ENCODE measurements around the gene DNLZ. TPM values are rescaled to one million over a fixed set of nuclear protein-coding genes. Genes with fewer than 3 reads are reported as not detected.

DNLZ gene
- polyA plus RNA-seq, 1 of the 3 experiments (the other 2 are of a cell fraction) = 40.6 TPM

DNA sequence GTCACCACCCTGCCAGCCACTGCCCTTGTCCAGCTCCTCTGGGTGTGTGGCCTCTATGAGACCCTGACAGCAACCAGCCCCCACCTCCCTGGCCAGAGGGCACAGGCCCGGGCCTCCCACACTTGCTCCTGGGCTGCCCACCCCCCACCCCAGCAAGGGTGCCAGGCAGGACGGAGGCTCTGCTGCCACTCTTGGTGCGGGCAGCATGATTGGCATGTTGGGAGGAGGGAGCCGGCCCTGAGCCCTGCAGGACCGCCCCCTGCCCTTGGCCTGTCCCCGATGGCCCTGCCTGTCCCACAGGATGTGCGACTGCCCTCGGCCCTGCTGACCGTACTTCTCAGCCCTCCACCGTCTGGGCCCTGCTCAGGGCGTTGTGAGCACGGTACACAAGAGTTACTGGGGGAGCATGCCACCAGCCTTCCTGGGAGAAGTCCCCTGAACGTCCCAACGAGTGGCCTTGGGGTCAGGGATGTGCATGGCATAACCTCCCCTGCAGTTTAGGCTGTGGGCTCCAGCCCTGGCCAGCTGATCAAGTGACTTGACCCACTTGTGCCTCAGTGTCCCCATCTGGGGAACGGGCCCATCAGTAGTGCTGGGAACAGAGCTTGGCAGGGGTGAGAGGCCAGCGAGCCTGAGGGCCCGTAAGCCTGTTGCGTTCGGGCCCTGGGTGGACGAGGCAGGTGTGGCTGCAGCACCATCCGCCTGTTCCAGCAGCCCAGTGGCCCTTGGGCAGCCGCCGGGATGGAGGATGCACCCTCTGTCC is 20.2 kb downstream of the DNLZ start:
- peaks cover 0 to 39% of the 10 kb centered on the region in 2 experiments for H3K36me3 ChIP-seq (replicated peaks in 1 of 2; ENCODE audit: control insufficient read depth in 1 of 2, insufficient read depth in 2 of 2, low read length in 1 of 2)
- H4K20me1 ChIP-seq (ENCODE audit: insufficient read depth) = no peaks in the 10 kb centered on the region
- no peak overlapping the region for H3K4me3 ChIP-seq (ENCODE audit: low read depth in 2 of 2, low read length in 1 of 2)
- POLR2A ChIA-PET = no interaction called here
- H3K27ac ChIP-seq (ENCODE audit: low read depth in 2 of 2, low read length in 1 of 2) = no peak overlapping the region; a peak in 1 of 4 replicates
- DNase-seq = no peak
- peaks cover 0 to 36% of the 10 kb centered on the region in 2 experiments; a peak in 1 of 4 replicates for H3K4me1 ChIP-seq (ENCODE audit: control insufficient read depth in 1 of 2, insufficient read depth in 2 of 2, low read depth in 1 of 2, low read length in 1 of 2)
- CTCF ChIA-PET = interaction anchor here (1.9 to 3.7 kb wide), 3 partner anchors 20 to 57 kb away, joined by 4 to 14 read pairs (median 11); partner anchors contain the start of genes DNLZ and SNAPC4
- H3K4me2 ChIP-seq = no peak overlapping the region
- 79% methylated on average over 4 of the region's 23 CpGs for WGBS (ENCODE audit: low lambda C conversion rate)
- no peaks in the 10 kb centered on the region for H3K27me3 ChIP-seq (ENCODE audit: insufficient read depth)
- no peak overlapping the region for H3K9ac ChIP-seq
- H3F3A ChIP-seq (replicated peaks; ENCODE audit: insufficient read depth) = no peaks in the 10 kb centered on the region
- no peak overlapping the region for H2AFZ ChIP-seq (ENCODE audit: low read depth)
- H3K9me3 ChIP-seq = no peaks in the 10 kb centered on the region
- no peak for TF ChIP-seq FOSL2 (IDR thresholded peaks at IDR 0.05; ENCODE audit: borderline replicate concordance, low read depth)
- no peak for TF ChIP-seq REST (IDR thresholded peaks at IDR 0.05; ENCODE audit: low read depth, low read length)
- no peak for TF ChIP-seq SMC3 (IDR thresholded peaks at IDR 0.05; ENCODE audit: low read depth, low read length)
- TF ChIP-seq, protein P1, sequence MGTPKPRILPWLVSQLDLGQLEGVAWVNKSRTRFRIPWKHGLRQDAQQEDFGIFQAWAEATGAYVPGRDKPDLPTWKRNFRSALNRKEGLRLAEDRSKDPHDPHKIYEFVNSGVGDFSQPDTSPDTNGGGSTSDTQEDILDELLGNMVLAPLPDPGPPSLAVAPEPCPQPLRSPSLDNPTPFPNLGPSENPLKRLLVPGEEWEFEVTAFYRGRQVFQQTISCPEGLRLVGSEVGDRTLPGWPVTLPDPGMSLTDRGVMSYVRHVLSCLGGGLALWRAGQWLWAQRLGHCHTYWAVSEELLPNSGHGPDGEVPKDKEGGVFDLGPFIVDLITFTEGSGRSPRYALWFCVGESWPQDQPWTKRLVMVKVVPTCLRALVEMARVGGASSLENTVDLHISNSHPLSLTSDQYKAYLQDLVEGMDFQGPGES (IDR thresholded peaks at IDR 0.05; ENCODE audit: low read depth, low read length) = no peak
- no peak for TF ChIP-seq RXRA (IDR thresholded peaks at IDR 0.05; ENCODE audit: borderline replicate concordance, low read depth)
- TF ChIP-seq JUND (IDR thresholded peaks at IDR 0.05) = no peak
- no peak for TF ChIP-seq ZBTB33 (IDR thresholded peaks at IDR 0.05; ENCODE audit: borderline replicate concordance, low read depth)
- no peak for TF ChIP-seq RCOR1 (IDR thresholded peaks at IDR 0.05; ENCODE audit: low read length)
- no peak for TF ChIP-seq EZH2phosphoT487 (IDR thresholded peaks at IDR 0.05; ENCODE audit: borderline replicate concordance, low read depth)
- TF ChIP-seq RFX5 (IDR thresholded peaks at IDR 0.05; ENCODE audit: low read length) = no peak
- TF ChIP-seq CHD2 (IDR thresholded peaks at IDR 0.05; ENCODE audit: low read length, partially characterized antibody) = no peak
- TF ChIP-seq TEAD4 (IDR thresholded peaks at IDR 0.05; ENCODE audit: borderline replicate concordance, insufficient read depth) = no peak
- TF ChIP-seq, protein P2, sequence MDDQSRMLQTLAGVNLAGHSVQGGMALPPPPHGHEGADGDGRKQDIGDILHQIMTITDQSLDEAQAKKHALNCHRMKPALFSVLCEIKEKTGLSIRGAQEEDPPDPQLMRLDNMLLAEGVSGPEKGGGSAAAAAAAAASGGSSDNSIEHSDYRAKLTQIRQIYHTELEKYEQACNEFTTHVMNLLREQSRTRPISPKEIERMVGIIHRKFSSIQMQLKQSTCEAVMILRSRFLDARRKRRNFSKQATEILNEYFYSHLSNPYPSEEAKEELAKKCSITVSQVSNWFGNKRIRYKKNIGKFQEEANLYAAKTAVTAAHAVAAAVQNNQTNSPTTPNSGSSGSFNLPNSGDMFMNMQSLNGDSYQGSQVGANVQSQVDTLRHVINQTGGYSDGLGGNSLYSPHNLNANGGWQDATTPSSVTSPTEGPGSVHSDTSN (IDR thresholded peaks at IDR 0.05) = no peak
- no peak for TF ChIP-seq NRF1 (IDR thresholded peaks at IDR 0.05; ENCODE audit: low read depth, low read length)
- no peak for TF ChIP-seq FOXM1 (IDR thresholded peaks at IDR 0.05; ENCODE audit: low read depth)
- no peaks in the 10 kb centered on the region for H3K79me2 ChIP-seq (ENCODE audit: insufficient read depth)
- no peaks in the 10 kb centered on the region for H3K9me2 ChIP-seq

Measured in SK-N-SH (cell line).